GDM1 (cell line): ENCODE data around the gene ICE1.
"Not testable (repeated sequence)": the region's sequence is repeated elsewhere in the genome, so short reads cannot be mapped to it uniquely, and the experiment has no call there.

ENCODE experiments used
- DNase-seq: peaks from one replicate; lab custom pipeline; 2025; lab: John Stamatoyannopoulos, UW

The ICE1 gene

GRCh38 chr5:5492087-5492933 is 69.8 kb downstream of the ICE1 start:
- peak; percentile 36 for DNase-seq

GRCh38 chr5:5492934-5493271 is 70.4 kb downstream of the ICE1 start:
- DNase-seq, result not testable (repeated sequence)

GRCh38 chr5:5494489-5495402 is 72.3 kb downstream of the ICE1 start:
- no peak for DNase-seq

- no peak for DNase-seq
Measured at GRCh38 chr5:5497152-5497788, 74.8 kb downstream of the ICE1 start.

GRCh38 chr5:5499442-5499841 is 77.0 kb downstream of the ICE1 start:
- DNase-seq, result no peak

GRCh38 chr5:5504325-5504724 is 81.8 kb downstream of the ICE1 start:
- DNase-seq, result no peak

- DNase-seq, result no peak
Measured at GRCh38 chr5:5505815-5506214, 83.3 kb downstream of the ICE1 start.

GRCh38 chr5:5508391-5508790 is 85.9 kb downstream of the ICE1 start:
- no peak for DNase-seq

GRCh38 chr5:5511904-5512416 is 89.5 kb downstream of the ICE1 start:
- no peak for DNase-seq

- no peak for DNase-seq
Measured at GRCh38 chr5:5512543-5512942, 90.1 kb downstream of the ICE1 start.

- not testable (repeated sequence) for DNase-seq
Measured at GRCh38 chr5:5520622-5521021, 98.1 kb downstream of the ICE1 start.

GRCh38 chr5:5521029-5521428 is 98.6 kb downstream of the ICE1 start:
- DNase-seq, result no peak

GRCh38 chr5:5521478-5521877 is 99.0 kb downstream of the ICE1 start:
- DNase-seq, result no peak

- no peak for DNase-seq
Measured at GRCh38 chr5:5522336-5522735, 99.9 kb downstream of the ICE1 start.

GRCh38 chr5:5523066-5523505 is 100.6 kb downstream of the ICE1 start:
- DNase-seq, result no peak

- DNase-seq, result no peak
Measured at GRCh38 chr5:5524327-5524726, 101.8 kb downstream of the ICE1 start.

- DNase-seq, result no peak
Measured at GRCh38 chr5:5531371-5531770, 108.9 kb downstream of the ICE1 start.

GRCh38 chr5:5532306-5533076 is 110.0 kb downstream of the ICE1 start:
- no peak for DNase-seq

GRCh38 chr5:5533927-5534326 is 111.5 kb downstream of the ICE1 start:
- DNase-seq, result no peak

- DNase-seq, result no peak
Measured at GRCh38 chr5:5534333-5534732, 111.9 kb downstream of the ICE1 start.

GRCh38 chr5:5536871-5537270 is 114.4 kb downstream of the ICE1 start:
- no peak for DNase-seq

- DNase-seq, result no peak
Measured at GRCh38 chr5:5537426-5537825, 114.9 kb downstream of the ICE1 start.
